Mononuclear cell (primary cell): Measurements from ENCODE around the gene DIAPH2. TPM values are rescaled to one million over a fixed set of nuclear protein-coding genes. Genes with fewer than 3 reads are reported as not detected.

Source experiments
- H3K27me3 ChIP-seq: 2 replicates; pipeline ENCODE4 v1.6.0; 2011; ENCODE audit warnings: low read length, control low read depth; ENCODE audit not compliant: insufficient read depth
- H3K4me1 ChIP-seq: 2 replicates; pipeline ENCODE4 v1.5.1; 2011; ENCODE audit warnings: mild to moderate bottlenecking, low read length, control low read depth; ENCODE audit not compliant: insufficient read depth
- H3K4me3 ChIP-seq: 2 replicates; pipeline ENCODE4 v1.5.1; 2011; ENCODE audit warnings: mild to moderate bottlenecking, low read length, moderate library complexity
- H3K9me3 ChIP-seq: 2 replicates; pipeline ENCODE4 v1.5.1; 2011; ENCODE audit warnings: low read depth, mild to moderate bottlenecking, control low read depth, low read length
- total RNA-seq: library from RNA; depleted of rRNA; stranded (reverse); fragments of >200 nt; gene quantifications from one replicate; pipeline ENCODE4 v1.2.3, GENCODE V29; 2012

DIAPH2 gene
- total RNA-seq, 1 donor = 31.0 TPM

DNA sequence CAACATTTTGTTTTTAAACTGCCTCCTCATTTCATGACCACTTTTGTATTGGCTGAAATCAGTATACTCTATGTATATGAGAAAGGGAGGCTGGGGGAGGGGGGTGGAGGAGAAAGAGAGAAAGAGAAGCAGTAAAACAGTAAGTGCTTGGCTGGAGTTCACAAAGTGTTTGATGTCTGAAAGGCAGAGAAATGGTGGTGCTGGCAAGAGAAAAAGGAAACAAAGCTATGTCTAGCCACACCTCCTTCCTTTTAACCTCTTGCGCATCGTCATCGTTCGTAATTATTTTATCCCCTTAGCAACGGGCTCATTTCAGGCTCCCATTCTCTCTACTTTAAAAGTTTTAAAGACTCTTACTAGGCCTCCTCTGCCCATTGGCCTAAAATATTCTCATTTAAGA, 224.6 kb downstream of the DIAPH2 start:
- H3K27me3 ChIP-seq = no peaks in the 10 kb centered on the region
- no peak overlapping the region for H3K4me3 ChIP-seq
- no peaks in the 10 kb centered on the region for H3K4me1 ChIP-seq
- H3K9me3 ChIP-seq = no peaks in the 10 kb centered on the region

GRCh38 chrX:96918864-96919263, 234.2 kb downstream of the DIAPH2 start:
- Histone ChIP-seq H3K4me1 (no peaks in the 10 kb centered on the region), H3K4me3 (no peak overlapping the region), H3K9me3 (no peaks in the 10 kb centered on the region)

GRCh38 chrX:96919672-96920071, 235.0 kb downstream of the DIAPH2 start:
- H3K4me1 ChIP-seq = no peaks in the 10 kb centered on the region
- H3K27me3 ChIP-seq = no peaks in the 10 kb centered on the region
- no peak overlapping the region for H3K4me3 ChIP-seq
- no peaks in the 10 kb centered on the region for H3K9me3 ChIP-seq

More at GRCh38 chrX:96918864-96919263, 234.2 kb downstream of the DIAPH2 start:
- no peaks in the 10 kb centered on the region for H3K27me3 ChIP-seq

DNA sequence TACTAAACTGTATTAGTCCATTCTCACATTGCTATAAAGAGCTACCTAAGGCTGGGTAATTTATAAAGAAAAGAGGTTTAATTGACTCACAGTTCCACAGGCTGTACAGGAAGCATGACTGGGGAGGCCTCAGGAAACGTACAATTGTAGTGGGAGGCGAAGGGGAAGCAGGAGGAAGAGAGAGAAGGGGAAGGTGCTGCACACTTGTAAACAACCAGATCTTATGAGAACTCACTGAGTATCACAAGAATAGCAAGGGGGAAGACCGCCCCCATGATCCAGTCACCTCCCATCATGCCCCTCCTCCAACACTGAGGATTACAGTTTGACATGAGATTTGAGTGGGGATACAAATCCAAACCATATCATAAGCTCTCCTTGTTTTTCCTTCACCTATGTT, 239.9 kb downstream of the DIAPH2 start:
- no peaks in the 10 kb centered on the region for H3K27me3 ChIP-seq
- no peaks in the 10 kb centered on the region for H3K4me1 ChIP-seq
- no peaks in the 10 kb centered on the region for H3K9me3 ChIP-seq
- H3K4me3 ChIP-seq = no peak overlapping the region

DNA sequence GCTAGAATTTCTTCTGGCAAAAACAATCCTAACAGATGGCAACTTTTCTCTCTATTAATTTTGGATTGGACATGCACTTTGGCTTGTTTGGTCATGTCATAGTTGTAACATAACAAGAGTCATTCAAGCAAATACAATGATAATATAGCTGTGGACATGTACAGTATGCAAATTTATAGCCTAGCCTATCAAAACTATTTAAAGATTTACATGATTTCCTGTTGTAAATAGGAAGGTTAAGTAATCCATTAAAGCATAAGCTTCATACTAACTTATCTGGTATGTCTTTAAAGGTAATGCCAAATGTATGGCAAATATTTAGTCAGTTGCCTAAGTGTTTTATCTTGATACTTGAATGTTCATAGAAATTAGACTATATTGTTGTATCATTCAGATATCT, 244.4 kb downstream of the DIAPH2 start:
- Histone ChIP-seq H3K9me3 (no peaks in the 10 kb centered on the region), H3K27me3 (no peaks in the 10 kb centered on the region), H3K4me3 (no peak overlapping the region), H3K4me1 (no peaks in the 10 kb centered on the region)

DNA sequence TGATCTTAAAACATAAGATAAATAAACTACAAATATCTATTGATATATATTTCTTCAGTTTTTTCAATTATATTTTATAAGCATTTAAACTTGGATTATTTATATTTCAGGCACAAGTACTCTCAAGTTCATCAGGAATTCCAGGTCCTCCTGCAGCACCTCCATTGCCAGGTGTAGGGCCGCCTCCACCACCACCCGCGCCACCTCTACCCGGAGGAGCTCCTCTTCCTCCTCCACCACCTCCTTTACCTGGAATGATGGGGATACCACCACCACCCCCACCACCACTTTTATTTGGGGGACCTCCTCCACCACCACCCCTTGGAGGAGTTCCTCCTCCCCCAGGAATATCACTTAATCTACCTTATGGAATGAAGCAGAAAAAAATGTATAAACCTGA, 273.1 kb downstream of the DIAPH2 start:
- H3K4me3 ChIP-seq = no peak overlapping the region
- H3K9me3 ChIP-seq = no peaks in the 10 kb centered on the region
- H3K4me1 ChIP-seq = no peaks in the 10 kb centered on the region
- no peaks in the 10 kb centered on the region for H3K27me3 ChIP-seq

GRCh38 chrX:96971812-96972211, 287.2 kb downstream of the DIAPH2 start:
- Histone ChIP-seq H3K9me3 (no peaks in the 10 kb centered on the region), H3K4me3 (no peak overlapping the region), H3K4me1 (no peaks in the 10 kb centered on the region), H3K27me3 (no peaks in the 10 kb centered on the region)

DNA sequence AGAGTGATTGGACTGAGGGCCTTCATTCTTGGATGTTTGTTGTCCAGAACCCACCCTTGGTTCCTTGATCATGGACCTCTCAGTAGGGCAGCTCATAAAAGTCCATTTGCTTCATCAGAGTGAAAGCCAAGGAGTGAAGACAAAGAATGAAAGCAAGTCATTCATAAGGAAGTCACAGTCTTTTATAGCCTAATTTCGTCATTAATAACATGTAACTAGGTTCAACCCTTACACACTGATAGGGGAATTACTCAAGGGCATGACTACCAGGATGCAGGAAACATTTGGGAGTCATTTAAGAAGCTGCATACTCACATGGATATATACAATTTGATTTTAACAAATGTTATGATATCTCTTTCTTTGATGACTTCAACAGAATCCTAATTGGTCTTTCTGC, 294.3 kb downstream of the DIAPH2 start:
- no peaks in the 10 kb centered on the region for H3K9me3 ChIP-seq
- H3K4me3 ChIP-seq = no peak overlapping the region
- H3K4me1 ChIP-seq = no peaks in the 10 kb centered on the region
- no peaks in the 10 kb centered on the region for H3K27me3 ChIP-seq

DNA sequence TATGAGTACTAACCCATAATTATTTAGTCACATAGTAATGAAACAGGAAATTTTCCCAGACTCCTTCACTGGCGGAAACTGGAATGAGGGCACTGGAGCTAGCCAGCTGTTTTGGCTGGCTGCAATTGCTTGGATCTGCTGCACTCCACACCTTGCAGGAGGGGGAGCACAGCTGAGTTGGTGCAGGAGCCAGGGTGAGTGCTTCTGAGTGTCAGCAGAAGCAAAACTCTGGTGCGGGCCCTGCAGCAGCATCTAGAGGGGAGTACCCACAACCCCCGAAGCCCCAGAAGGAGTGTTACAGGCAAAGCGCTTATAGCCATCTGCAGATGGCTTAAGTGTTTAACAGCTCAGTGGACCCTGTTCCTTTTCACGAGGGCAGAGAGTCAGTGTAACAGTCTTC, 295.1 kb downstream of the DIAPH2 start:
- Histone ChIP-seq H3K27me3 (no peaks in the 10 kb centered on the region), H3K4me1 (no peaks in the 10 kb centered on the region), H3K4me3 (no peak overlapping the region), H3K9me3 (no peaks in the 10 kb centered on the region)

DNA sequence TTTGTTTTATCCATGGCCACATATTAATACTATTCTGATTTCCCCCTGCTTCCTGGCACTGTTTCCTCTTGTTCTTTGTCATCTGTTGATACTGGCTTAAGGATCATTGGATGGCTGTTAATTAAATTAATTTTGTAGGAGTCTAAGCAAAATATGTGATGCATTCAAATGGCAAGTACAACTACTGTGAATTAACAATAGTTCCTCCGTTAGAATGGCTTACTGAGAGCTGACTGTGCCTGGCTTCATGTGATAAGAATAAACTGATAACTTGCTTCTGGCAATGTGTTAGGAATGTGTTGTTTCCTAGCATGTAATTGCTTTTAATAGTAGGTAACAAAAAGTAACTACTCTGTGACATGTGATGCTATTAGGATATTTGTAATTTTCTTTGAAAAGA, 297.5 kb downstream of the DIAPH2 start:
- Histone ChIP-seq H3K9me3 (no peaks in the 10 kb centered on the region), H3K4me1 (no peaks in the 10 kb centered on the region), H3K4me3 (no peak overlapping the region), H3K27me3 (no peaks in the 10 kb centered on the region)

- no peaks in the 10 kb centered on the region for H3K27me3 ChIP-seq
- H3K4me3 ChIP-seq = no peak overlapping the region
- H3K9me3 ChIP-seq = no peaks in the 10 kb centered on the region
- H3K4me1 ChIP-seq = no peaks in the 10 kb centered on the region
Observed at GRCh38 chrX:96984538-96984937, 299.9 kb downstream of the DIAPH2 start.

DNA sequence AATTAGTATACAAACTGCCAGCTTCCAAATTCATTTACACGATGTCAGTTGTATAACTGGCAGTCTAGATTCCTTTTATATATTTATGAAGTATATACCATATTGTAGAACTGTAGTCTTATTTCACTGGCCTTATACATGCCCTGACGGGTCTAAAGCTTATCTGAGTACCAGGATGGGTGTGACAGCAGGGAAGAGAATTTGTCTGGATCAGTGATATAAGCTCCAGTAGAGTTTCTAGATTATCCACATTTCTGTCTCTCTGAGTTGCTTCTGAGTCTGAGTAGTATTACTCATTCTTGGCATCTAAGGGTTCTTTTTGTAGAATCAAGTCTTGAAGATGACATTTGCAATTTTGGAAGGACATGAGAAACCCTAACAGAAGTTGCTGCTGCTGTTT, 300.4 kb downstream of the DIAPH2 start:
- no peak overlapping the region for H3K4me3 ChIP-seq
- H3K9me3 ChIP-seq = no peaks in the 10 kb centered on the region

GRCh38 chrX:96987228-96987627, 302.6 kb downstream of the DIAPH2 start:
- H3K27me3 ChIP-seq = no peaks in the 10 kb centered on the region
- H3K4me1 ChIP-seq = no peaks in the 10 kb centered on the region
- no peak overlapping the region for H3K4me3 ChIP-seq
- H3K9me3 ChIP-seq = no peaks in the 10 kb centered on the region

More for the DNA sequence above, 300.4 kb downstream of the DIAPH2 start:
- no peaks in the 10 kb centered on the region for H3K27me3 ChIP-seq
- H3K4me1 ChIP-seq = no peaks in the 10 kb centered on the region

- Histone ChIP-seq H3K4me3 (no peak overlapping the region), H3K9me3 (no peaks in the 10 kb centered on the region), H3K27me3 (no peaks in the 10 kb centered on the region), H3K4me1 (no peaks in the 10 kb centered on the region)
Observed at GRCh38 chrX:96989830-96990571, 305.4 kb downstream of the DIAPH2 start.

- Histone ChIP-seq H3K4me1 (no peaks in the 10 kb centered on the region), H3K4me3 (no peak overlapping the region), H3K27me3 (no peaks in the 10 kb centered on the region), H3K9me3 (no peaks in the 10 kb centered on the region)
Observed at GRCh38 chrX:96994093-96994492, 309.5 kb downstream of the DIAPH2 start.

DNA sequence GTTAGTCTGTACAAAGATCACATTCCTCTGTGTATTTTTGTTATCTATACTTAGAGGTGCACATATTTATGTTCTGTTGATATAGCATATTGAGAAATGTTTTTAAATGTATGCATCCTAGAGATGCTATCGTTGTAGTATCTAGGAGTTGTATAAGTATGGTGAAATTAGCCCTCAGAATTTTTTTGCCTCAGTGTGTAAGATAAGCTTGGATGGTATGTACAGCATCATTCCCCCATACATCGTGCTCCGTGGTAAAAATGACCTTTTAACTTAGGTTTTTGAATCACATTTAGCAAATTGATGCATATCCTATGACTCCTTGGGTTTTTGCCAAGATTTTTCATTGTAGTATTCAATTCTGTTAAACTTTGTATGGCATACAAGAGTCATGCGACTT, 312.6 kb downstream of the DIAPH2 start:
- H3K4me1 ChIP-seq = no peaks in the 10 kb centered on the region
- no peaks in the 10 kb centered on the region for H3K27me3 ChIP-seq
- no peak overlapping the region for H3K4me3 ChIP-seq
- H3K9me3 ChIP-seq = no peaks in the 10 kb centered on the region
